T-cell (primary cell): ENCODE measurements around the gene DDI1. TPM values are rescaled to one million over a fixed set of nuclear protein-coding genes. Genes with fewer than 3 reads are reported as not detected.

ENCODE experiments used
- ATAC-seq, 4 experiments: fragments of 200-7000 bp in 3 of 4; fragments of 150-1000 bp in 1 of 4; cut with Tn5 transposase; replicated peaks in 1 of 4; 1 replicate in 3 of 4; 2 replicates in 1 of 4; pipeline ENCODE4 v1.10.0; 2021; ENCODE audit warnings: moderate library complexity in 3 of 4, mild to moderate bottlenecking in 2 of 4, moderate number of reproducible peaks in 1 of 4
- CTCF ChIA-PET, 2 donors: fragments of 300-600 bp; sonication (Branson Sonifier 250); formaldehyde crosslinking; loops; one replicate each; lab custom pipeline; 2022; ENCODE audit warnings: antibody characterized with exemption in 2 of 2; lab: Charles Lee
- POLR2A ChIA-PET, 2 donors: fragments of 300-600 bp; sonication (Branson Sonifier 250); formaldehyde crosslinking; loops; one replicate each; lab custom pipeline; 2022; ENCODE audit warnings: antibody characterized with exemption in 2 of 2; lab: Charles Lee
- DNase-seq, 35 experiments: peaks; one replicate each; pipeline versions ENCODE4 v3.0.0 to v3.0.0-alpha.2; 2013 to 2023
- H3K27ac ChIP-seq: one replicate; pipeline ENCODE4 v1.5.1; 2013; ENCODE audit warnings: low read length
- H3K27me3 ChIP-seq, 2 experiments: replicated peaks in 1 of 2; 1 replicate in 1 of 2; 2 replicates in 1 of 2; pipeline versions ENCODE4 v1.6.1 to v1.7.0; 2013; ENCODE audit warnings: low read length in 1 of 2, mixed read lengths in 1 of 2; ENCODE audit not compliant: control insufficient read depth in 2 of 2, insufficient read depth in 2 of 2; ENCODE audit errors: extremely low read depth in 1 of 2
- H3K36me3 ChIP-seq, 2 donors: 1 replicate in 1 of 2; 2 replicates in 1 of 2; pipeline versions ENCODE4 v1.6.1 to v1.7.0; 2013; ENCODE audit warnings: low read length in 1 of 2; ENCODE audit not compliant: control insufficient read depth in 2 of 2, insufficient read depth in 1 of 2; ENCODE audit errors: extremely low read depth in 1 of 2
- H3K4me1 ChIP-seq, 2 experiments: 1 replicate in 1 of 2; 2 replicates in 1 of 2; pipeline versions ENCODE4 v1.6.1 to v1.7.0; 2013; ENCODE audit warnings: low read length in 2 of 2, mixed read lengths in 1 of 2; ENCODE audit not compliant: insufficient read depth in 2 of 2, control insufficient read depth in 1 of 2; ENCODE audit errors: extremely low read depth in 1 of 2
- H3K4me3 ChIP-seq, 2 donors: 1 replicate in 1 of 2; 2 replicates in 1 of 2; pipeline versions ENCODE4 v1.5.1 to v1.7.0; 2013; ENCODE audit warnings: mild to moderate bottlenecking in 2 of 2, low read length in 1 of 2, moderate library complexity in 1 of 2; ENCODE audit not compliant: control insufficient read depth in 1 of 2; ENCODE audit errors: extremely low read depth in 1 of 2
- H3K9me3 ChIP-seq: 2 replicates; pipeline ENCODE4 v1.7.0; 2013
- H3K27ac Mint-ChIP-seq, 2 donors: one replicate each; pipeline ENCODE4 v1.8.0; 2020 to 2021; ENCODE audit warnings: mild to moderate bottlenecking in 2 of 2, mixed read lengths in 2 of 2
- H3K27me3 Mint-ChIP-seq, 2 donors: one replicate each; pipeline ENCODE4 v1.8.0; 2021 to 2022; ENCODE audit warnings: mixed read lengths in 2 of 2
- H3K36me3 Mint-ChIP-seq: one replicate; pipeline ENCODE4 v1.8.0; 2021; ENCODE audit warnings: mixed read lengths
- H3K4me1 Mint-ChIP-seq, 3 donors: one replicate each; pipeline ENCODE4 v1.8.0; 2020 to 2022; ENCODE audit warnings: mixed read lengths in 3 of 3, mild to moderate bottlenecking in 1 of 3
- H3K4me3 Mint-ChIP-seq, 3 donors: one replicate each; pipeline ENCODE4 v1.8.0; 2020 to 2022; ENCODE audit warnings: mild to moderate bottlenecking in 3 of 3, mixed read lengths in 3 of 3, moderate library complexity in 3 of 3
- H3K9me3 Mint-ChIP-seq, 3 donors: one replicate each; pipeline ENCODE4 v1.8.0; 2020 to 2022; ENCODE audit warnings: mixed read lengths in 3 of 3
- WGBS: methylation state at CpG from one replicate; pipeline ENCODE4 v1.1.5; 2013; ENCODE audit warnings: missing lambda C conversion rate; ENCODE audit not compliant: insufficient coverage; 5-methylcytosine and 5-hydroxymethylcytosine counted together
- total RNA-seq, 35 experiments: library from RNA in 6 of 35; stranded (reverse) in 6 of 35; fragments of 120-200 nt in 1 of 35; gene quantifications; one replicate each; pipeline versions ENCODE4 v1.2.1 to v1.2.4 and lab custom pipeline; 2013 to 2026

Gene DDI1
- total RNA-seq, 5 donors from 2014 or later (not counting 1 experiment from before 2014, with no cell fraction given): not detected

DNA sequence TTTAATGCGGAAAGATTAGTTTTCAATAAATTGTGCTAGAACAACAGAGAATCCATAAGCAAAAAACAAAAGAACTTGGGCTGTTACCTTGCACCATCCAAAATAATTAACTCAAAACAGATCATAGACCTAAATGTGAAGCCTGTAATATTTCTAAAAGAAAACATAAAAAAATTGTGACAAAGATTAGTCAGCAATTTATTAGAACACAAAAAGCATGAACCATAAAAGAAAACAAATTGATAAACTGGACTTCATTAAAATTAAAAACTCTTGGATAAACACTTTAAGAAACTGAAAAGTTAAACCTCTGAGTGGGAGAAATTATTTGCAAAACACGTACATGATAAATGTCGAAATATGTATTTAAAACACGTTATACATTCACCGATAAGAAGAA lies 21.5 kb downstream of the DDI1 start:
- Mint-ChIP-seq H3K9me3 (peaks cover 0 to 4% (median 0%) of the 10 kb centered on the region in 3 donors), H3K4me1 (no peaks in the 10 kb centered on the region), H3K27me3 (peaks cover 0 to 10% of the 10 kb centered on the region in 2 donors), H3K4me3 (no peak overlapping the region), H3K27ac (no peak overlapping the region), H3K36me3 (no peaks in the 10 kb centered on the region)
- Histone ChIP-seq H3K36me3 (no peaks in the 10 kb centered on the region), H3K4me1 (no peaks in the 10 kb centered on the region), H3K27me3 (no peaks in the 10 kb centered on the region), H3K4me3 (no peak overlapping the region), H3K9me3 (no peaks in the 10 kb centered on the region), H3K27ac (no peak overlapping the region)
- DNase-seq: no peak
- no peak for ATAC-seq
- ChIA-PET POLR2A (no interaction called here), CTCF (no interaction called here)
- no CpG with 5 or more reads among the region's 5 CpGs for WGBS

DNA sequence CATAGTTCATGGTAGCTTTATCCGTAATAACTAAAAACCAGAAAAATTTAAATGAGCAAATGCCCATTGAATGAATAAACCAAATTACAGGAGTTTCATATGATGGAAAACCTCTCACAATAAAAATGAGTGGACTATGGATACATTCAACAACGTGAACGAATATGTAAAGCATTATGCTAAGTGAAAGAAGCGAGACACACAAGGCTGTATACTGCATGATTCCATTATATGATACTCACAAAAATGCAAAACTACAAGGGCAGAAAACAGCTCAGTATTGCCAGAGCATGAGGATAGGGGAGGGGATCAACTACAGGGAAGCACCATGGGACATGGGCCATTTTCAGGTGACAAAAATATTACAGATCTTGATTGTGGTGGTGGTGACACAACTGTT lies 22.2 kb downstream of the DDI1 start:
- H3K36me3 Mint-ChIP-seq: no peaks in the 10 kb centered on the region
- DNase-seq: no peak
- no CpG with 5 or more reads among the region's 4 CpGs for WGBS
- peaks cover 0 to 4% (median 0%) of the 10 kb centered on the region in 3 donors for H3K9me3 Mint-ChIP-seq
- ATAC-seq: no peak
- H3K4me3 ChIP-seq: no peak overlapping the region
- no peaks in the 10 kb centered on the region for H3K4me1 Mint-ChIP-seq
- no peaks in the 10 kb centered on the region for H3K27me3 ChIP-seq
- ChIA-PET CTCF (no interaction called here), POLR2A (no interaction called here)
- no peak overlapping the region for H3K27ac Mint-ChIP-seq
- no peaks in the 10 kb centered on the region for H3K9me3 ChIP-seq
- no peak overlapping the region for H3K27ac ChIP-seq
- no peak overlapping the region for H3K4me3 Mint-ChIP-seq
- H3K27me3 Mint-ChIP-seq: peaks cover 0 to 8% of the 10 kb centered on the region in 2 donors
- H3K36me3 ChIP-seq: no peaks in the 10 kb centered on the region
- H3K4me1 ChIP-seq: no peaks in the 10 kb centered on the region

DNA sequence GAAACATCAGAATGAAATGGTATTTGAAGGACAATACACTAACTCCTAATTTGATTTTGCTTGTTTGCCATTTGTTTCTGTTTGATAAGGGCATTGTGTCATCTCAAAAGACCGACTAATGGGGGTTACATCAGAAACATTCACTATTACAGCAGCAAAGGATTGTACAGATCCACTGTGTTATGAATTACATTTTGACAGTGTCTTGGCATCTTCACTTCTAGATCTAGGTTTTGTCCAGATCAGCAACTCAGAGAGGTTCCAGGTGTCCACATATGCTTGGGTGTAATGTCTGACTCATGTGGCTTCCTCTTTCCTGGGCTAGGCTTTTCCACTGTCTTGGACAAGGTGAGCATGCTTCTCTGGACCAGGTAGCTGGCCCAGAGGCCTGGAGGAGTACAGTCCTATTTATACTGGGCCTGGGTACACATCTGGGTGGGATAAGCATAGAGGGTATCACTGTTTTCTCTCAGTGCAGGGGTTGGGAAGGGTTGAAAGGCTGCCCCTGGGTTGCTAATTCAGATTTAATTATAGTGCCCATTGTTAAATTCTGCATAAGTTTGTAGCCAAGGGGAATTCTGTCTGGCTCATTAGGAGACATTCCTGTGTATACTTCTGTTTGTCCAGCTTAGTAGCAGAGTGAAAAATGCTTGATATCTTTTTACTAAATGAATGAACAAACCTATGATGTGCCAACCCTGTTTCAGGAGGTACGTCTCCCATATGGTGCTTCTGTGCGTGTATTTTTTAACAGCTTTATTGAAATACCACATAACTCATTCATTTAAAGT lies 23.8 kb downstream of the DDI1 start:
- CTCF ChIA-PET: no interaction called here
- no peaks in the 10 kb centered on the region for H3K36me3 Mint-ChIP-seq
- no CpG with 5 or more reads among the region's 3 CpGs for WGBS

DNA sequence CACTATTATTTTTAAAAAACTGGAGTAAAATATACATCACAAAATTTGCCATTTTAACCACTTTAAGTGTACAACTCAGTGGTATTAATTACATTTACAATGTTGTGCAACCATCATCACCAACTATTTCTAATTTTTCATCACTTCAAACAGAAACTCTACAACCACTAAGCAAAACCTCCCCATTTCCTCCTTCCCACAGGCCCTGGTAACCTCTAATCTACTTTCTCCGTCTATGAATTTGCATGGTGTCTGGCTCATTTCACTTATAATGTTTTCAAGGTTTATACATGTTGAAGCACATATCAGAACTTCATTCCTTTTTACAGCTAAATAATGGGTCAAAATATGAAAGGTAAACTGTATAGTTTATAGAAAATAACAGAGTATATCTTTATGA lies 24.4 kb downstream of the DDI1 start:
- Histone ChIP-seq H3K27ac (no peak overlapping the region), H3K36me3 (no peaks in the 10 kb centered on the region), H3K4me1 (no peaks in the 10 kb centered on the region), H3K27me3 (no peaks in the 10 kb centered on the region), H3K9me3 (no peaks in the 10 kb centered on the region), H3K4me3 (no peak overlapping the region)
- Mint-ChIP-seq H3K27me3 (no peaks in the 10 kb centered on the region), H3K4me1 (no peaks in the 10 kb centered on the region), H3K9me3 (no peaks in the 10 kb centered on the region), H3K4me3 (no peak overlapping the region), H3K36me3 (no peaks in the 10 kb centered on the region), H3K27ac (no peak overlapping the region)
- DNase-seq (no peak), ATAC-seq (no peak)
- CTCF ChIA-PET: no interaction called here
- WGBS: no CpG with 5 or more reads among the region's 1 CpG
- POLR2A ChIA-PET: no interaction called here

More for the DNA sequence above, 23.8 kb downstream of the DDI1 start:
- no peak for DNase-seq
- Histone ChIP-seq H3K9me3 (no peaks in the 10 kb centered on the region), H3K4me1 (no peaks in the 10 kb centered on the region), H3K27ac (no peak overlapping the region), H3K4me3 (no peak overlapping the region), H3K36me3 (no peaks in the 10 kb centered on the region), H3K27me3 (no peaks in the 10 kb centered on the region)
- peaks cover 0 to 2% of the 10 kb centered on the region in 2 donors for H3K27me3 Mint-ChIP-seq
- POLR2A ChIA-PET: interaction anchor here in 1 of 2 donors (0.6 kb wide), 1 partner anchor 67 kb away, joined by 3 read pairs; no protein-coding TSS in a partner anchor
- H3K4me3 Mint-ChIP-seq: no peak overlapping the region
- ATAC-seq: no peak
- H3K27ac Mint-ChIP-seq: no peak overlapping the region
- H3K4me1 Mint-ChIP-seq: no peaks in the 10 kb centered on the region
- no peaks in the 10 kb centered on the region for H3K9me3 Mint-ChIP-seq

DNA sequence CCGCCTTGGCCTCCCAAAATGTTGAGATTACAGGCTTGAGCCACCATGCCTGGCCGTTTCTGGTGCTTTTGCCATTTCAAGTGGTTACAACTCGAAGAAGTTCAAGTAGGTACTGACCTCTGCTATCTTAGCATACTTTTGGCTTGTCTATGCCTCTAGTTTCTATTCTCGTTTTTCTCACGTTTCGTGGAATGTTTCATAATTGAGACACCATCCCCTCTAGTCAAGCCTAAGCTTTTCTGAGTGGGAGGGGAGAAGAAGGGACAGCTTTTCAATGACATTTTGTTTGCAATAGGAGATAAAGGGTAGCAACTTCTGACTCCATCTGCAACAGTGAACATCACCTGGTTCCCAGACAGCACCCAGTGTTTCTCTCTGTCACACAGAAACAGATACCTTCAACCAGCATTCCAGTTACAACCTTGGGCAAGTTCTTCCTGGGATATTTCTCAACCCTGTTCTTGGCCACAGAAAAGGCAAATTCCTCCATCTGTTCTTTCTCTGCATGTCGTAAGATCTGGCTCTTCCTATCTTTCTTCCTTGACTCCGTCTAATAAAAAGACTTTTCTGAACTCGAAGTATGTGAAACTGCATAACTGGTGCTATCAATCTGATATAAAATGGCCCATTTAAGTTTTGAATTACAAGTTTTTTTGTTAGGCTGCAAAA lies 25.5 kb downstream of the DDI1 start:
- ChIA-PET POLR2A (no interaction called here), CTCF (no interaction called here)
- H3K9me3 Mint-ChIP-seq: no peaks in the 10 kb centered on the region
- Histone ChIP-seq H3K27me3 (no peaks in the 10 kb centered on the region), H3K27ac (no peak overlapping the region), H3K4me3 (no peak overlapping the region), H3K9me3 (no peaks in the 10 kb centered on the region), H3K36me3 (no peaks in the 10 kb centered on the region), H3K4me1 (no peaks in the 10 kb centered on the region)
- no peak overlapping the region for H3K4me3 Mint-ChIP-seq
- H3K4me1 Mint-ChIP-seq: no peaks in the 10 kb centered on the region
- DNase-seq (no peak), ATAC-seq (no peak)
- 89% methylated on average over 6 of the region's 9 CpGs for WGBS
- no peaks in the 10 kb centered on the region for H3K27me3 Mint-ChIP-seq
- no peaks in the 10 kb centered on the region for H3K36me3 Mint-ChIP-seq
- no peak overlapping the region for H3K27ac Mint-ChIP-seq

DNA sequence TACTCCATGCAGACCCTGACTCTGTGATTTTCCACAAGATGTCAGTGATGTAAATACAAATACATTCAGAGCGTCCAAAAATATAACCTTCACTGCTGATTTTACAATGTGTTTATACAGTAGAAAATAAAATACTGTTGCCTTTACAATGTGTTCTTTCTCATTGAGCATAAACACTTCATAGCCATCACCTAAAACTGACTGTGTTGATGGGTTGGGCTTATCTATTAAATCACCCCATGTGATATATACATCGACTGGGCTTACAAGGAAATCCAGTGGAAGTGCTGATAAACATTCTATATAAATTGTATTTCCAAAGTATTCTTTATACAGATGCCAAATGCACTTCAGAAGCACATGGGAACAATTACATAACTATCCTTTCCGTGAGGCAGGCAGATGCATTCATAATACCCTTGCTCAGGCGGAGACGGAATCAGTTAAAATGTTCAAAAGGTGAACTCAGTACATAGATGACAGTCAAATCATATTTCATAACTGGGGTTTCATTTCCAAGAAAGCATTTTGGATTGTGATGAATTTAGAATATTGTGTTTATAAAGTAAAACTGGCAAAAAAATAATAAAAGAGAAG lies 27.7 kb downstream of the DDI1 start:
- no peak overlapping the region for H3K27ac ChIP-seq
- DNase-seq: no peak
- Mint-ChIP-seq H3K4me3 (no peak overlapping the region), H3K36me3 (no peaks in the 10 kb centered on the region), H3K9me3 (no peaks in the 10 kb centered on the region), H3K27me3 (no peaks in the 10 kb centered on the region), H3K27ac (no peak overlapping the region), H3K4me1 (no peaks in the 10 kb centered on the region)
- ChIA-PET POLR2A (no interaction called here), CTCF (no interaction called here)
- H3K4me1 ChIP-seq: no peaks in the 10 kb centered on the region
- H3K9me3 ChIP-seq: no peaks in the 10 kb centered on the region
- no peaks in the 10 kb centered on the region for H3K27me3 ChIP-seq
- no peak overlapping the region for H3K4me3 ChIP-seq
- no peaks in the 10 kb centered on the region for H3K36me3 ChIP-seq
- WGBS: 100% methylated on average over 1 of the region's 5 CpGs
- ATAC-seq: no peak
